ENCODE measurements around the gene CPS1.

CPS1 gene

GRCh38 chr2:210556329-210556980, at the start of gene CPS1:
Gene CPS1, plus strand, starts transcription at chr2:210556599. Its CDS starts 135 bp downstream, at chr2:210556734.
- FAIRE-seq, result no peak

GRCh38 chr2:210515911-210516310, 40.5 kb upstream of the CPS1 start:
- no peak for FAIRE-seq

- FAIRE-seq, result no peak
These were observed 39.1 kb upstream of the CPS1 start for GRCh38 chr2:210517264-210517663.

- no peak for FAIRE-seq
These were observed 36.8 kb upstream of the CPS1 start for GRCh38 chr2:210519594-210519993.

GRCh38 chr2:210522399-210522798, 34.0 kb upstream of the CPS1 start:
- no peak for FAIRE-seq

GRCh38 chr2:210523650-210524289, 32.6 kb upstream of the CPS1 start:
- FAIRE-seq, result no peak

GRCh38 chr2:210524533-210524932, 31.9 kb upstream of the CPS1 start:
- no peak for FAIRE-seq

GRCh38 chr2:210527286-210527685, 29.1 kb upstream of the CPS1 start:
- no peak for FAIRE-seq

- FAIRE-seq, result no peak
These were observed 27.7 kb upstream of the CPS1 start for GRCh38 chr2:210528716-210529115.

- no peak for FAIRE-seq
These were observed 25.3 kb upstream of the CPS1 start for GRCh38 chr2:210531050-210531449.

- no peak for FAIRE-seq
These were observed 24.9 kb upstream of the CPS1 start for GRCh38 chr2:210531482-210531881.

GRCh38 chr2:210533389-210533788, 23.0 kb upstream of the CPS1 start:
- no peak for FAIRE-seq

- FAIRE-seq, result no peak
These were observed 21.5 kb upstream of the CPS1 start for GRCh38 chr2:210534879-210535278.

GRCh38 chr2:210536973-210537650, 19.3 kb upstream of the CPS1 start:
- FAIRE-seq, result no peak

- FAIRE-seq, result no peak
These were observed 17.4 kb upstream of the CPS1 start for GRCh38 chr2:210539035-210539434.

- no peak for FAIRE-seq
These were observed 16.6 kb upstream of the CPS1 start for GRCh38 chr2:210539578-210540416.

GRCh38 chr2:210540471-210540870, 15.9 kb upstream of the CPS1 start:
- FAIRE-seq, result no peak

GRCh38 chr2:210540900-210541289, 15.5 kb upstream of the CPS1 start:
- no peak for FAIRE-seq

- no peak for FAIRE-seq
These were observed 15.0 kb upstream of the CPS1 start for GRCh38 chr2:210541290-210541902.

GRCh38 chr2:210544007-210544590, 12.3 kb upstream of the CPS1 start:
- no peak for FAIRE-seq

- FAIRE-seq, result no peak
These were observed 11.6 kb upstream of the CPS1 start for GRCh38 chr2:210544831-210545230.

GRCh38 chr2:210546424-210547208, 9.8 kb upstream of the CPS1 start:
- no peak for FAIRE-seq

Measured in TTC549 (cell line).